ENCODE data around the gene MORF4L1. TPM values are rescaled to one million over a fixed set of nuclear protein-coding genes. Genes with fewer than 3 reads are reported as not detected.
"Not testable (repeated sequence)": the region's sequence is repeated elsewhere in the genome, so short reads cannot be mapped to it uniquely, and the experiment has no call there.

The MORF4L1 gene
- total RNA-seq, 1 donor from 2014 or later, result 296 TPM

DNA sequence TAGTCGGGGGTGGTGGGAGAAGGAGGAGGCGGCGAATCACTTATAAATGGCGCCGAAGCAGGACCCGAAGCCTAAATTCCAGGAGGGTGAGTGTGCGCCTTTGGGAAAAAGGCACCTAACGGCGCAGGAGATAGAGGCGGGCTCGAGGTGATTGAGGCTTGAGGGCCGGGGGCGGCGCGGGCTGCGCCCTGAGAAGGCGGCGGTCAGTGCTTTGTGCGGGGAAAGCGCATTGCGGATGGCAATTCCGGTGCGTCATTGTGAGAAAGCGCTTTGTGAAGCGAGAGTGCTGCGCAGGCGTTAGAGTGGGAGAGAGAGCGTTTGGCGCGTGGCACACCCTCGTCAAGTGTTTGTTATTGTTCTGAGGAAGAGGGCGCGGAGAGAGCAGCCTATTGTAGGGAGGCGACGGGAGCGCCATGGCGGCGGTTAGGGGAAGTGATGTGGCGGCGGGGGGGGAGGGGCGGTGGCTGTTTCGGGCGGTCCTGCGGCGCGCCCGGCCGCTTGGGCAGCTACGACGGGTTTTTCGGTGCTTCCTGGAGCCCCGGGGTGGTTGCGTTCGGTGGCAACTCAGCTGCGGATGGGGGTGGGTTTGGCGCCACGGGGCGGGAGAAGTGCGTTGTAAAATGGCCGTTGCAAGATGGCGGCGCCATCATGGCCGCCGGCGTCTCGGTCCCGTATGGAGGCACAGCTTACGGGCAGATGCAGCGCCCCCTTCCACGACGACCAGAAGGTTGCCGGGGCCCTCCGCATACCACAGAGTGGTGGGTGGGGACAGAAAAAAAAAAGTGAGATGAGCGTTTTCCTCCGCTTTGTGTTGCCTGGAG is 492 bp downstream of the MORF4L1 start:
- no peaks in the 10 kb centered on the region for H3K36me3 ChIP-seq (ENCODE audit: control insufficient read depth, insufficient read depth, low read length)
- H3K27me3 ChIP-seq (ENCODE audit: control insufficient read depth, insufficient read depth, low read length), result no peaks in the 10 kb centered on the region
- FAIRE-seq (no peak), DNase-seq (ENCODE audit: low read depth) (peak; percentile 78)
- TF ChIP-seq, protein P1, sequence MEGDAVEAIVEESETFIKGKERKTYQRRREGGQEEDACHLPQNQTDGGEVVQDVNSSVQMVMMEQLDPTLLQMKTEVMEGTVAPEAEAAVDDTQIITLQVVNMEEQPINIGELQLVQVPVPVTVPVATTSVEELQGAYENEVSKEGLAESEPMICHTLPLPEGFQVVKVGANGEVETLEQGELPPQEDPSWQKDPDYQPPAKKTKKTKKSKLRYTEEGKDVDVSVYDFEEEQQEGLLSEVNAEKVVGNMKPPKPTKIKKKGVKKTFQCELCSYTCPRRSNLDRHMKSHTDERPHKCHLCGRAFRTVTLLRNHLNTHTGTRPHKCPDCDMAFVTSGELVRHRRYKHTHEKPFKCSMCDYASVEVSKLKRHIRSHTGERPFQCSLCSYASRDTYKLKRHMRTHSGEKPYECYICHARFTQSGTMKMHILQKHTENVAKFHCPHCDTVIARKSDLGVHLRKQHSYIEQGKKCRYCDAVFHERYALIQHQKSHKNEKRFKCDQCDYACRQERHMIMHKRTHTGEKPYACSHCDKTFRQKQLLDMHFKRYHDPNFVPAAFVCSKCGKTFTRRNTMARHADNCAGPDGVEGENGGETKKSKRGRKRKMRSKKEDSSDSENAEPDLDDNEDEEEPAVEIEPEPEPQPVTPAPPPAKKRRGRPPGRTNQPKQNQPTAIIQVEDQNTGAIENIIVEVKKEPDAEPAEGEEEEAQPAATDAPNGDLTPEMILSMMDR (IDR thresholded peaks at IDR 0.05; ENCODE audit: insufficient read depth, low read length, severe bottlenecking), result peak; percentile 51
- peak overlapping the region; percentile 100 for H3K4me3 ChIP-seq (ENCODE audit: low read depth, low read length)

DNA sequence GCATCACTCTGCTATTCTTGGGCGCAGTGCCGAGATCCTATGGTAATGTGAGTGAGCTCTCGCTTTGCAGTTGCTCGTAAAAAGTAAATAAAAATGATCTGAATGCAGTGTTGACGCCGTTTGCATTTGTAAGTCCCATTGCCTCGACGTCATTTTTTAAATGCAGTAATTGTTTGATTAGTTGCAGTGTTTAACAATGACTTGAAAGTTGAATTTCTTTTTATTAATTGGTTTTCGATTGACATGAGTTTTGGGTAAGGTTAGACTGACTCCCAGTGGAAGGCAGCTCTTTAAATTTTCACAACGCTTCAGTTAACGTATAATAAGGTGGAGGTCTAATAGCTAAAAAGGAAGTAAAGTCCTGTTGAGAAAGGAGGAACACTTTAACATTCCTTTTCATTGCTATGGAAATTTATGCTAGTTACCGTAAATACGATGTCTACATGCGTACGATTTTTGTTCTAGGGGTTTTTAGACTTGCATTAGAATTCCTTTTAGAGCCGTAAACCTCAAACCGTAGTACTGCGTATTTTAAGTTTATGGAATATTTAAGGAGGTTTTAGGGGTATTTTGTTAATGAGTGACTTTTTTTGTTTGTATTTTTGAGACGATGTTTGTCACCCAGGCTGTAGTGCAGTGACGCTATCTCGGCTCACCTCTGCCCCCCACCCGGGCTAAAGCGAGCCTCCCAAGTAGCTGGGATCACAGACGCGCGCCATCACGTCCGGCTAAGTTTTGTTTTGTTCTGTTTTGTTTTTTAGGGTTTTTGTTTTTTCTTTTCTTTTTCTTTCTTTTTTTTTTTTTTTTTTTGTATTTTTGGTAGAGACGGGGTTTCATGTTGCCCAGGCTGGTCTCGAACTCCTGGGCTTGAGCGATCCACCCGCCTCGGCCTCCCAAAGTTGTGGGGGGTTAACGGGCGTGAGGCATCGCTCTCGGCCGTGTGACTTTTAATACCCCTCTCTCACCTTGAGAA is 1.4 kb downstream of the MORF4L1 start:
- Histone ChIP-seq H3K27me3 (ENCODE audit: control insufficient read depth, insufficient read depth, low read length) (no peaks in the 10 kb centered on the region), H3K36me3 (ENCODE audit: control insufficient read depth, insufficient read depth, low read length) (no peaks in the 10 kb centered on the region), H3K4me3 (ENCODE audit: low read depth, low read length) (peak overlapping the region; percentile 100)
- DNase-seq (ENCODE audit: low read depth) (no peak), FAIRE-seq (no peak)
- TF ChIP-seq, protein P1 (IDR thresholded peaks at IDR 0.05; ENCODE audit: insufficient read depth, low read length, severe bottlenecking), result no peak

DNA sequence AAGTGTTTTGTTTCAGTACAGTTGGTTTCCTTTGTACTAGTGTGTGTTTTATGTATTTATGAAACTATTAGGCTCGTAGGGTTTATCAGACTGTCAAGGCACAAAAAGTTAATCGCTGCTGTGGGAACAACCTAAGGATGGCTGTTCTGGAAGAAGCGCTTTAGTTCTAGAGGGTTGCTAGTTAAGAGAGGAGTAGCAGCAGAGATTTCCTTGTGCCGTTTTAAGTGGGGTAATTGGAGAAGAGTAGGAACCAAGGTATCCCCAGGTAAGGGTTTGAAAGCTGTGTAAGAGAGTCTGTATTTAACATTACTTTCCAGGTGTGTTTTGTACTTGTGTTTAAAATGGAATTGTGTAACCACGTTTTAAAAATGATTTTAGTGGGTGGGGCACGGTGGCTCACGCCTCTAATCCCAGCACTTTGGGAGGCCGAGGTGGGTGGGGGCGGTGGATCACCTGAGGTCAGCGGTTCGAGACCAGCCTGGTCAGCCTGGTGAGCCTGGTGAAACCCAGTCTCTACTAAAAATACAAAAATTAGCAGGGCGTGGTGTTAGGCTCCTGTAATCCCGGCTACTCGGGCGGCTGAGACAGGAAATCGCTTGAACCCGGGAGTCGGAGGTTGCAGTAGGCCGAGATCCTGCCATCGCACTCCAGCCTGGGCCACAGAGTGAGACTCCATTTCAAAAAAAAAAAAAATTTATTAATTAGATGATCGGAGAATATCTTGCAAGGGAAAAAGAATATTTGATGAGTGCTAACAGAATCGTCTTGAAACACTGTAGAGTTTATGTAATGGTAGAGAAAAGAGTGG is 2.6 kb downstream of the MORF4L1 start:
- Histone ChIP-seq H3K4me3 (ENCODE audit: low read depth, low read length) (peak overlapping the region; percentile 100), H3K27me3 (ENCODE audit: control insufficient read depth, insufficient read depth, low read length) (no peaks in the 10 kb centered on the region), H3K36me3 (ENCODE audit: control insufficient read depth, insufficient read depth, low read length) (no peaks in the 10 kb centered on the region)
- TF ChIP-seq, protein P1 (IDR thresholded peaks at IDR 0.05; ENCODE audit: insufficient read depth, low read length, severe bottlenecking), result no peak
- FAIRE-seq (no peak), DNase-seq (ENCODE audit: low read depth) (no peak)

DNA sequence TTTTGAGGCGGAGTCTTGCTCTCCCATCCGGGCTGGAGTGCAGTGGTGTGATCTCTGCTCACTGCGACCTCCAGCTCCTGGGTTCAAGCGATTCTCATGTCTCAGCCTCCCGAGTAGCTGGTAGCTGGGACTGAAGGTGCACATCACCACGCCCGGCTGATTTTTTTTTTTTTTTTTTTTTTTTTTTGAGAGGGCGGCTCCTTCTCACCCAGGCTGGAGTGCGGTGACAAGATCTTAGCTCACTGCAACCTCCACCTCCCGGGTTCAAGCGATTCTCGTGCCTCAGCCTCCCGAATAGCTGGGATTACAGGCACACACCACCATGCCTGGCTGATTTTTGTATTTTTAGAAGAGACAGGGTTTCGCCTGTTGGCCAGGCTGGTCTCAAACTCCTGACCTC is 4.3 kb downstream of the MORF4L1 start:
- not testable (repeated sequence) for DNase-seq (ENCODE audit: low read depth); FAIRE-seq; H3K4me3 ChIP-seq (ENCODE audit: low read depth, low read length); H3K36me3 ChIP-seq (ENCODE audit: control insufficient read depth, insufficient read depth, low read length); H3K27me3 ChIP-seq (ENCODE audit: control insufficient read depth, insufficient read depth, low read length)

DNA sequence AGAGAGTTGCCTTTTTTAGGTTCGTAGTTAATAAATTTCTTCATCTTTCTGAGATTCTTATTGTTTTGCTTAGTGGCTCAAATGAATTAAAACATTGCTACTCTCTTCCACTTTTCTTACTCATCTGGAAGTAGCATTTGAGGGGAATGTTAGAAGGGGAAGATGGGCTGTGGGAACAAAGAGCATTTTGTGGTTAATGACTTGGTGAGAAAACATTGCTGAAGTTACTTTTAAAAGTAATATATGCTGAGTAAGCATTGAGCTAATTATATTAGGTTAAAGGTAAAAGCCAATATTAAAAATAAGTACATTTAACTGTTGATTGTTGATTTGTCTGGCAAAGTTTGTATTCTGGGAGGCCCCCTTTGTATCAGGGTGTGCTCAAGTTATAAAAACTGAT is 5.7 kb downstream of the MORF4L1 start:
- H3K4me3 ChIP-seq (ENCODE audit: low read depth, low read length), result no peak overlapping the region

More for the DNA sequence above, 5.7 kb downstream of the MORF4L1 start:
- no peaks in the 10 kb centered on the region for H3K36me3 ChIP-seq (ENCODE audit: control insufficient read depth, insufficient read depth, low read length)
- H3K27me3 ChIP-seq (ENCODE audit: control insufficient read depth, insufficient read depth, low read length), result no peaks in the 10 kb centered on the region
- DNase-seq (ENCODE audit: low read depth) (peak; percentile 20), FAIRE-seq (no peak)
- TF ChIP-seq, protein P1 (IDR thresholded peaks at IDR 0.05; ENCODE audit: insufficient read depth, low read length, severe bottlenecking), result no peak
